Liver (tissue), 9 donors: ENCODE results near the gene TGDS. TPM values are rescaled to one million over a fixed set of nuclear protein-coding genes. Genes with fewer than 3 reads are reported as not detected.
"Not testable (repeated sequence)": the region's sequence is repeated elsewhere in the genome, so short reads cannot be mapped to it uniquely, and the experiment has no call there.

Source experiments
- DNase-seq: peaks from one replicate; pipeline ENCODE4 v3.0.0-alpha.2; 2017; ENCODE audit warnings: low spot score
- H3K27ac ChIP-seq, 2 donors: one replicate each; pipeline ENCODE4 v1.7.0; 2013; ENCODE audit warnings: inconsistent platforms in 2 of 2, low read length in 2 of 2, control low read depth in 1 of 2, low read depth in 1 of 2, mild to moderate bottlenecking in 1 of 2
- H3K27me3 ChIP-seq, 4 donors: one replicate each; pipeline versions ENCODE4 v1.6.1 to v1.7.0; 2013; ENCODE audit warnings: low read length in 3 of 4, inconsistent platforms in 1 of 4, mild to moderate bottlenecking in 1 of 4, moderate library complexity in 1 of 4; ENCODE audit not compliant: control insufficient read depth in 4 of 4, insufficient read depth in 4 of 4
- H3K36me3 ChIP-seq, 4 donors: one replicate each; pipeline versions ENCODE4 v1.6.1 to v1.7.0; 2013; ENCODE audit warnings: low read length in 3 of 4, mild to moderate bottlenecking in 3 of 4, low read depth in 1 of 4, moderate library complexity in 1 of 4; ENCODE audit not compliant: control insufficient read depth in 4 of 4, insufficient read depth in 3 of 4
- H3K4me1 ChIP-seq, 4 donors: one replicate each; pipeline versions ENCODE4 v1.6.1 to v1.7.0; 2013; ENCODE audit warnings: low read length in 3 of 4, mild to moderate bottlenecking in 3 of 4, moderate library complexity in 1 of 4; ENCODE audit not compliant: control insufficient read depth in 4 of 4, insufficient read depth in 4 of 4
- H3K4me3 ChIP-seq, 3 donors: one replicate each; pipeline versions ENCODE4 v1.6.1 to v1.7.0; 2013; ENCODE audit warnings: low read length in 3 of 3, control low read depth in 1 of 3, low read depth in 1 of 3, mild to moderate bottlenecking in 1 of 3
- H3K9ac ChIP-seq, 2 donors: one replicate each; pipeline ENCODE4 v1.7.0; 2013; ENCODE audit warnings: low read length in 2 of 2, mild to moderate bottlenecking in 2 of 2, moderate library complexity in 2 of 2, control low read depth in 1 of 2, low read depth in 1 of 2
- H3K9me3 ChIP-seq, 4 donors: one replicate each; pipeline versions ENCODE4 v1.6.1 to v1.7.0; 2013; ENCODE audit warnings: low read length in 3 of 4; ENCODE audit not compliant: control insufficient read depth in 4 of 4
- HNF4A ChIP-seq, 2 donors: conservative IDR thresholded peaks; 2 replicates each; pipeline ENCODE4 v1.6.1; 2016; ENCODE audit warnings: antibody characterized with exemption in 2 of 2, mild to moderate bottlenecking in 2 of 2
- HNF4G ChIP-seq: IDR thresholded peaks from 2 replicates; pipeline ENCODE4 v1.6.1; 2016; ENCODE audit warnings: antibody characterized with exemption
- RAD21 ChIP-seq, 2 donors: IDR thresholded peaks; 2 replicates each; pipeline ENCODE4 v1.6.1; 2016; ENCODE audit warnings: antibody characterized with exemption in 2 of 2, mild to moderate bottlenecking in 2 of 2
- SP1 ChIP-seq: IDR thresholded peaks from 2 replicates; pipeline ENCODE4 v1.6.1; 2018; ENCODE audit warnings: antibody characterized with exemption, mild to moderate bottlenecking
- YY1 ChIP-seq: IDR thresholded peaks from 2 replicates; pipeline ENCODE4 v1.6.1; 2016; ENCODE audit warnings: antibody characterized with exemption, mild to moderate bottlenecking
- WGBS: extraction: QIAGEN DNeasy Blood & Tissue Kit; methylation state at CpG from one replicate; pipeline ENCODE4 v1.1.7; 2013; 5-methylcytosine and 5-hydroxymethylcytosine counted together
- polyA plus RNA-seq, 2 donors: library from polyadenylated mRNA; stranded (reverse) in 1 of 2; unstranded in 1 of 2; fragments of 200-250 nt in 1 of 2; fragments of >200 nt in 1 of 2; fragmentation: Nextera tagmentation in 1 of 2; extraction: Ambion mirVana in 1 of 2; gene quantifications; one replicate each; pipeline versions ENCODE4 v1.2.1 to v1.2.3, GENCODE V29; 2013 to 2015
- total RNA-seq, 2 donors: library from RNA; depleted of rRNA; stranded (reverse); fragments of >200 nt; gene quantifications; one replicate each; pipeline ENCODE4 v1.2.3, GENCODE V29; 2014
- TF ChIP-seq, protein P1 (sequence below): IDR thresholded peaks from 2 replicates; pipeline ENCODE4 v1.6.1; 2016; ENCODE audit warnings: antibody characterized with exemption
- TF ChIP-seq, protein P2 (sequence below): IDR thresholded peaks from 2 replicates; pipeline ENCODE4 v1.6.1; 2016; ENCODE audit warnings: antibody characterized with exemption
- donor health status: healthy.
- donor health status: healthy.
- donor health status: healthy.
- donor health status: healthy.
- donor health status: healthy.

The TGDS gene
- total and polyA plus RNA-seq, 4 donors = 5.7 to 11.4 (median 9.5) TPM

- not testable (repeated sequence) for H3K4me1 ChIP-seq, H3K36me3 ChIP-seq, H3K9me3 ChIP-seq, H3K27ac ChIP-seq, H3K27me3 ChIP-seq, DNase-seq, H3K9ac ChIP-seq, H3K4me3 ChIP-seq
- 78% methylated on average over 2 of the region's 2 CpGs for WGBS
Observed at GRCh38 chr13:94532278-94532677, 63.7 kb downstream of the TGDS start.

DNA sequence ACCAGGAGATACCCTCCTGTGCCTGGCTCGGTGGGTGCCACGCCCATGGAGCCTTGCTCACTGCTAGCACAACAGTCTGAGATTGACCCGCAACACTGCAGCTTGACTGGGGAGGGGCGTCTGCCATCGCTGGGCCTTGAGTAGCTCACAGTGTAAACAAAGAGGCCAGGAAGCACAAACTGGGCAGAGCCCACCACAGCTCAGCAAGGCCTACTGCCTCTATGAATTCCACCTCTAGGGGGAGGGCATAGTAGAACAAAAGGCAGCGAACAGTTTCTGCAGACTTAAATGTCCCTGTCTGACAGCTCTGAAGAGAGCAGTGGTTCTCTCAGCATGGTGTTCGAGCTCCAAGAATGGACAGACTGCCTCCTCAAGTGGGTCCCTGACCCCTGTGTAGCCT lies 69.0 kb downstream of the TGDS start:
- not testable (repeated sequence) for H3K36me3 ChIP-seq, H3K9ac ChIP-seq, H3K27ac ChIP-seq, H3K9me3 ChIP-seq, DNase-seq, H3K27me3 ChIP-seq, H3K4me3 ChIP-seq
- WGBS = 84% methylated on average over 7 of the region's 7 CpGs
- H3K4me1 ChIP-seq = peaks cover 0 to 11% (median 5%) of the 10 kb centered on the region in 4 donors

DNA sequence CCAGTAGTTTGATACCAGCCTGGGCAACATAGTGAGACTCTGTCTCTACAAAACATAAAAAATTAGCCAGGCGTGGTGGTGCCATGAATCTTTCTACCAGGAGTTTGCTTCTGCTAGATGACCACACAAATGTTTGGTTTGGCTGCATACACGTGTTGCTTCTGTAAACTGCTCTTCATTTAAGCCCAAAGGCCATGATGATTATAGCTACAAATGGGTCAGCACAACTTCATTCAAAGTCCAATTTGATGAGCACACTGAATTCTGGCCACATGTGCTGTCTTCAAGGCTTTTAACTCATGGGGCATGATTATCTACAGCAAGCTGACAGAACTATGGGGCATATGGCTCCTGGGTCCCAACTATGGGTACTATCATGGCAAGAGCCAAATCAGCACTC lies 70.2 kb downstream of the TGDS start:
- H3K9me3 ChIP-seq = no peaks in the 10 kb centered on the region
- TF ChIP-seq YY1 (peak; percentile 11), HNF4G (no peak), SP1 (peak; percentile 60), RAD21 (IDR thresholded peaks at IDR 0.05) (peak in 1 of 2 donors; percentile 15), HNF4A (conservative IDR thresholded peaks at IDR 0.05) (peak; percentile 40 to 76)
- TF ChIP-seq, protein P1, sequence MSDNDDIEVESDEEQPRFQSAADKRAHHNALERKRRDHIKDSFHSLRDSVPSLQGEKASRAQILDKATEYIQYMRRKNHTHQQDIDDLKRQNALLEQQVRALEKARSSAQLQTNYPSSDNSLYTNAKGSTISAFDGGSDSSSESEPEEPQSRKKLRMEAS = peak; percentile 15
- TF ChIP-seq, protein P2, sequence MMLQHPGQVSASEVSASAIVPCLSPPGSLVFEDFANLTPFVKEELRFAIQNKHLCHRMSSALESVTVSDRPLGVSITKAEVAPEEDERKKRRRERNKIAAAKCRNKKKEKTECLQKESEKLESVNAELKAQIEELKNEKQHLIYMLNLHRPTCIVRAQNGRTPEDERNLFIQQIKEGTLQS = no peak
- H3K4me1 ChIP-seq = peaks cover 0 to 11% (median 5%) of the 10 kb centered on the region in 4 donors
- WGBS = 37% methylated on average over 2 of the region's 2 CpGs
- peak overlapping the region in 1 of 2 donors; percentile 22 for H3K27ac ChIP-seq
- DNase-seq = no peak
- H3K27me3 ChIP-seq = no peaks in the 10 kb centered on the region
- no peak overlapping the region for H3K4me3 ChIP-seq
- H3K36me3 ChIP-seq = no peaks in the 10 kb centered on the region
- H3K9ac ChIP-seq = no peak overlapping the region

GRCh38 chr13:94524407-94524806 lies 71.5 kb downstream of the TGDS start:
- Histone ChIP-seq H3K4me1 (peaks cover 0 to 11% (median 5%) of the 10 kb centered on the region in 4 donors), H3K27ac (no peak overlapping the region), H3K9ac (no peak overlapping the region), H3K27me3 (no peaks in the 10 kb centered on the region), H3K4me3 (no peak overlapping the region), H3K36me3 (no peaks in the 10 kb centered on the region), H3K9me3 (no peaks in the 10 kb centered on the region)
- WGBS = 96% methylated on average over 7 of the region's 7 CpGs
- DNase-seq = no peak
- TF ChIP-seq HNF4G = no peak

Other genes with a start within 250 kb of the TGDS start
- gene DCT, start 116.5 kb downstream of the TGDS start, total RNA-seq = under 1 TPM; 0.08 to 0.19 TPM
- not detected for gene DCT, start 116.5 kb downstream of the TGDS start, polyA plus RNA-seq
- 1 to 10 TPM; 3.5 to 8.3 TPM for gene GPR180, start 5.7 kb upstream of the TGDS start, total RNA-seq
- gene GPR180, start 5.7 kb upstream of the TGDS start, polyA plus RNA-seq = 1 to 10 TPM; 2.1 to 2.2 TPM
- not detected for gene SOX21, start 116.4 kb upstream of the TGDS start, total RNA-seq
- not detected for gene SOX21, start 116.4 kb upstream of the TGDS start, polyA plus RNA-seq